GM12873 (cell line): ENCODE results near the gene CAV3.

Source experiments
- CTCF ChIP-seq: IDR thresholded peaks from 2 replicates; pipeline ENCODE4 v1.5.1; 2012; ENCODE audit warnings: low read depth, mild to moderate bottlenecking, moderate library complexity, low read length, control low read depth; ENCODE audit not compliant: insufficient read depth; ENCODE audit errors: missing control alignments

Gene CAV3

GRCh38 chr3:8713901-8714759 is 19.5 kb upstream of the CAV3 start:
- TF ChIP-seq CTCF = peak; percentile 72

- no peak for TF ChIP-seq CTCF
Observed at GRCh38 chr3:8722808-8723207, 10.8 kb upstream of the CAV3 start.

- TF ChIP-seq CTCF = no peak
Observed at GRCh38 chr3:8723612-8724011, 10.0 kb upstream of the CAV3 start.

GRCh38 chr3:8724108-8724752 is 9.4 kb upstream of the CAV3 start:
- TF ChIP-seq CTCF = no peak

- no peak for TF ChIP-seq CTCF
Observed at GRCh38 chr3:8727605-8728512, 5.7 kb upstream of the CAV3 start.

- TF ChIP-seq CTCF = no peak
Observed at GRCh38 chr3:8729479-8729878, 4.1 kb upstream of the CAV3 start.

GRCh38 chr3:8730656-8731055 is 2.9 kb upstream of the CAV3 start:
- TF ChIP-seq CTCF = no peak
